Activated T-cell treated with anti-CD3 and anti-CD28 coated beads, Interleukin-2, amount 50 U/mL, for 1 hour (primary cell): ENCODE data around the gene FHIT.

Source experiments
- DNase-seq: peaks from one replicate; pipeline ENCODE4 v3.0.0-alpha.2; 2020

Gene FHIT

DNA sequence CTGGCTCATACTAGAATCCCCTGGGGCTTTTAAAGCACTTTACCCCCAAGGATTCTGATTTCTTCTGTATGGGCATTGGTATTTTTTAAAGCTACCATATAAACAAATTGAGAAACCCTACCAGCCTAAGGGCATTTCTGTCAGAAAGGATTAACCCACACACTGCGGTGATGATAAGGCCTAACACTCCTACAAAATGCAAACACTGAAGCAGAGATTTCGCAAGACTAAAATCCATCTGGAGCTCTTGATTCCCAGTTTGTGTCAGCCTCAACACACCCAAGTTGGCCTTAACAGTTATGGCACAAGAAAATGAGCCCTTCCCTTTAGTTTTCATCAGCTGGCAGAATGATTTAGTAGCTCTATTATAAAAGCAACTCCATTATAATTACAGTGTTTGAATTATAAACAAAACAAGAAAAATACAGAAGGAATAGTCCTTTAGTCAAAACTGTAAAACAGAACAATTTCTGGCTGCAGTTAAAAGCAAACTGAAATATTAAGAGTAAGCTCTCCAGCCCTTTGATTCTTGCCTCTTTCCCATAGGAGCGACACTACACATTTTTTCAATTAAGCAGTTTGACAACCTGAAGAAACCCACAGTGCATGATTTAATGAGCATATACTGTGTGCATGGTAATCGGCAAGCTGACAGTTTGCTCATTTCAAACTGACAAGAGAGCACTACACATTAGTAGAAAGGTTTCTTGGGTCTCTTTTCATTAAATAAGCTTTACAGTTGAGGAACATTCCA, 441.2 kb downstream of the FHIT start:
- DNase-seq: no peak

DNA sequence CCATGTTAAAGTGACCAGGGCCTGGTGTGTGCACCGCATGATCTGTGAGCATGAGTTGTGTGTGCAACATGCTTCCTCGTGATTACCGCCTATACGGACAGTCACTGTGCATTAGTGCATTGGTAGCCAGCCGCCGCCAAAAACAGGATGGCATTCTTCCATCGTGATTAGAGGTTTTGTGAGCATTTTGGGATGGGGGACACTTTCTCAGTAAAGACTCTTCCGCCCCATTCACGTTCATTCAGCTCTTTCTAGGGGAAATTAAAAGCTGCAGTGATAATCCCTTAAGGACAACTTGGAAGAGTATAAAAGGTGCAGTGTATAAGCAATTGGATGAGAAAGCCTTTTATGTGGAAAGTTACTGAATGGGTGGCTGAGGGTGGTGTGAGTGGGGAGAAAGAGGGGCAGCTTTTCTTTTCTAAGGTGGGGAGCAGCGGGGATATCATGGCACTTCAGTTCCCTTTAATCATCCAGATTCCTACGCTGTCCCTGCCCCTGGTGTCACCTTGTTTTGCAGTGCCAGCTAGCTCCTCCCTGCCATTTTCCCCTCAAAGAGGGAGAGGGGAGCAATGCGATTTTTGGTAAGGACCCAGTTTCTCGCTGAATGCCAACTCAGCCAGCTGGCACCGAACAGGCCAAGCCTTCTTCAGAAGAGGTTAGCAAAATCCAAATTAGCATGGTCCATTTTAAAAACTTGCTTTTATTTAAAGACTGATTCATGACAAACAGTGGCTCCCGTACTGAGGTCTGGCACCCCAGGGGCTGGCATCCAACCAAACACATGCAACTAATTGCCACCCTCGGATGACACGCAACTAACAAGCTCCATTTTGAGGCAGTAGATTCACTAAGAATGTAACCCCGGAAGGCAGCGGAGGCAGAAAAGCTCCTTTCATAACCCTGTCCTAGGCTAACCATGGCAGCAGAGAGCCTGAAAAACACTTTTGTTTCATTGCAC, 447.8 kb downstream of the FHIT start:
- no peak for DNase-seq

DNA sequence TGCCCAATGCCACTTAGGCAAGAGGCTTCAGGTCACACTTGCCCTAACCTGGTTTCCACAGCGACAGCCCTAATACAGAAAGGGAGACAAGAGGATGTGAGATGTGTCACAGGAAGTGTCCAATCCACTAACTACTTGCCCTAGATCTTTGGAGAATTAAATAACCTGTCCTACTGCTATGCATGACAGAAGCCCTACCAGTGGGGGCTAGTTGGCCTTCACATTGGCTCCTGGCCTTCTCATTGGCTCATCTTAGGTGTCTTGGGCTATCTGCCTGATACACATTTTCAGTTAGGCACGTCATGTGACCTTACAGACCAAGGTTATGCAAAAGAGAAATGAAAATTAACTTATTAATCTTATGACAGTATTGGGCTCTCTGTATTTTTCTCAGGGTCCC, 449.9 kb downstream of the FHIT start:
- no peak for DNase-seq

DNA sequence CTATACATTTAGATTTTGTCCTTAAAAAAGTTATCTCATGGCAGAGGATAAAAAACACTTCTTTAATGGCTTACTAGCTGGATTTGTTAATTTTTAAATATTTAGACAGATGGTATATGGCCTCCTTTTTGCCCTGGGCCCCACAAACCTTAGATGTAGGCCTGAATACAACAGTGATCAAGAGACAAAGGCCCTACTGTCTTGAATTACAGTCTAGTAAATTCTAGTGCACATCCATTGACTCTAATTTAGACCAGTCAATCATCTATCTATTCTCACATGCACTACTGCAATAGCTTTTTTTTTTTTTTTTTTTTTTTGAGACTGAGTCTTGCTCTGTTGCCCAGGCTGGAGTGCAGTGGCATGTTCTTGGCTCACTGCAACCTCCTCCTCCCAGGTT, 452.8 kb downstream of the FHIT start:
- no peak for DNase-seq

- no peak for DNase-seq
These were observed 458.9 kb downstream of the FHIT start for GRCh38 chr3:60792249-60792852.

- DNase-seq: no peak
These were observed 463.1 kb downstream of the FHIT start for GRCh38 chr3:60788185-60788584.

GRCh38 chr3:60781935-60782334, 469.3 kb downstream of the FHIT start:
- DNase-seq: no peak

DNA sequence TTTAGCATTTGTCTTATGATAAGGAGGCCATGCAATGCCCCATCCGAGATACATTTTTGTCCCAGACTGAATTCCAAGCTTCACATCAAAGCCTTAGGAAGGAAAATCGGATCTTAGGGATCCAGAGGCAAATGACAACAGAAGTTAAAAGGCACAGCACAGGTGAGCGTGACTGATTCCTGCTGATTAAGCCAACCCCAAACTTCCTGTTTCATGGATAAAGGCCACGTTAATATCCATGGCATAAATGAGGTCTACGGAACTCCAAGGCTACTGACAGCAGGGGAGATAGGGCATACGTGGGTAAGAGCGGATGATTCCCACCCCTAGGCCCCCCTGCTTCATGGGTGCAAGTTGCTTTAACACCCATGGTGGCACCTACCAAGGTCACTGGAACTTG, 471.6 kb downstream of the FHIT start:
- no peak for DNase-seq

DNA sequence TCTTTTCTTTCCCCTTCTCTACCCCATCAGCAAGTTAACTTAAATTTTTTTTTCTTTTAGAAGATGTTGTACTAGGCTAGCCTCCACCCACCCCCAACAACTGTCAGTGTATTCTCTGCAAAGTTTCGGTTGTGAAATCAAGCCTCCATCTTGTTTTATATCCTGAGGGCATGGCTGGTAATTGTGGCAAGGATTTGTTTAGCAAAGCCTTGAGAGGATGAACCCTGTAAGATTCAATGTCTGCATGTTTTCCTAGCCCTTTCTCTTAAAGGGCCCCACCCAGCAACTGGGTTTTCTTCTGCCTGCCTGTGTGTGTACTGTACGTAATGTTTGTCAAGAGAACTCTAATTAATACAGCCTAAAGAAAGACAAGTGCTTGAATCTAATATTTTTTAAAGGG, 475.3 kb downstream of the FHIT start:
- DNase-seq: no peak

- DNase-seq: no peak
These were observed 476.6 kb downstream of the FHIT start for GRCh38 chr3:60774617-60775016.

DNA sequence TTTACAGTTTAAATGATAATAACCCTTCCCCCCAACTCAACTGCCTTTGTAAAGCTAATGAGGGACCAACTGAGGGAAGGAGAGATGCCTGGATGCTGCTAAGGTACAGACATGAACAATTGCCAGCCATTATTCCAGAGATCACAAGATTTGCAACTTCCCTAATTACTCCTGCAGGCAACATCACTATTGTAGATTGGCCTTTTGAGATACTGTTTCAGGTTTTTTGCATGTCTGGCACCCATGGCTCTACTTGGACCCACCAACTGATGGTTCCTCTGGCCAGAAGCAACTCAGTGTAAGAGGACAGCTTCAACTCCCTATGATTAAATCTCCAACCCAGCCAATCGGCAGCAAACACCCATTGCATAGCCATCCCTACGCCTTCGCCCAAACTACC, 478.7 kb downstream of the FHIT start:
- no peak for DNase-seq

DNA sequence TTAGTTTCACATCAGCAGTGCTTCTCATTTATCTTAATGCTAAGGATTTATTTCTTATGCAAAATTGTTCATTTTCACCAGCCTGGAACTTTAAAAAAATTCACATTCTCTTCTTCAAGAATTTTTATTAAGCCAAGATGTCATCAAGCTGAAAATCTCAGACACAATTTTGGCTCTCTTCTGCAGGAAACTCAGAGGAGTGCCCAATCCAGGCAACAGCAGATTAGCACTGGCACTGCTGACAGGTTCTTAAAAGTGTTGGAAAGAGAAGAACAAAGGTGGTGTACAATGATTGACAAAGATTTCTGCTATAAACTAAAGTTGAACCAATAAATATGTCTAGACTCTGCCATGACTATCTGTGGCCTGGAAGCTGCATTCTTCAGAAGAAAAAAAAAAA, 479.5 kb downstream of the FHIT start:
- DNase-seq: no peak

GRCh38 chr3:60770532-60770931, 480.7 kb downstream of the FHIT start:
- no peak for DNase-seq

GRCh38 chr3:60767536-60767935, 483.7 kb downstream of the FHIT start:
- DNase-seq: no peak

GRCh38 chr3:60765776-60766175, 485.5 kb downstream of the FHIT start:
- DNase-seq: no peak

GRCh38 chr3:60764870-60765269, 486.4 kb downstream of the FHIT start:
- no peak for DNase-seq

- no peak for DNase-seq
These were observed 491.1 kb downstream of the FHIT start for GRCh38 chr3:60760145-60760544.

DNA sequence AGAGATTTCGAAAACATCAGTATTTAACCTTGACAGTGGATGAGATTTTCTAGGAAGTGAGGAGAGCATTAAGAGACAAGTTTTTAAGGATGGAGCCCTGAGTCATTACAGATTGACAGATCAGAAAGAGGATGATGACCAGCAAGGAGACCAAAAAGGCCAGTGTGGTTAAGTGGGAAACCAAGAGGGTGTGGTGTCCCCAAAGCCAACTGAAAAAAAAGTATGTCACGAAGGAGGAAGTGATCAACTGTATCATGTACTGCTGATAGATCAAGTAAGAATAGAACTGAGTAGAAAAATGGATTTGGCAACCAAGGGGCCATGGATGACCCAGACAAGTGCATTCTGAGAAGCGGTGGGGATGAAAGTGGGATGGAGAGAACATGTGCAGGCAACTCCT, 491.8 kb downstream of the FHIT start:
- no peak for DNase-seq

DNA sequence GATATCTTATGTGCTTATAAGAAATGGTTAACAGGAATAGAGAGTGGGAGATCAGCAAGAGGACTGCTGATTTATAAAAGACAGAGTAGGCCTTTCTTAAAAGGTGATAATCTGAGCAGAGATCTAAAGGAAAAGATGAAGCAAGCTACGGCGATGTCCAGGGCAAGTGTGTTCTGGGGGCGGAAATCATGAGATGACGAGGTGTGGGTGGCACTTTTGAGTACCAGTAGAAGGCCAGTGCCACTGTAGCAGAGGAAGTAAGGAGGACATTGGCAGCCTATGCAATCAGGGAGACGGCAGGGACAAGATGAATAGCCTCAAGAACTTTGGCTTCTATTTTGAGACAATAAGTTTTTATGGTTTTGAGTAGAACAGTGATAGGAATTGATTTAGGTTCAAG, 492.4 kb downstream of the FHIT start:
- no peak for DNase-seq

GRCh38 chr3:60758171-60758570, 493.1 kb downstream of the FHIT start:
- no peak for DNase-seq

DNA sequence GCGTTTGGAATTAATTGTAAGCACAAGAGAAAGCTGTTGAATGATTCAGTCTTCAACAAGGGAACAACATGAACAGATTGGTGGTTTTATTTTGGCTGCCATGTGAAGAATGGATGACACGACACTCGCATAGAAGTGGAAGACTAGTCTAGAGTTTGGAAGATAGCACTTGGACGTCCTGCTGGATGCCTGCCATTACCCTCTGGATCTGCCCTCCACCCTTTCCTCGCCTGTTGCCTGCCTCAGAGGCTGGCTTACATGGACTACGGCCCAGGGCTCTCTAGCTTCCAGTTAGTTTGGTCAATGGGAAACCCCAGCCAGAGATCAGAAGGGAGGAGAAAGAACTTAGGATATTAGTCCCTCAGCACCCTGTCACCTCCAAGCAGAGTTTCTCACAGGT, 493.5 kb downstream of the FHIT start:
- no peak for DNase-seq

DNA sequence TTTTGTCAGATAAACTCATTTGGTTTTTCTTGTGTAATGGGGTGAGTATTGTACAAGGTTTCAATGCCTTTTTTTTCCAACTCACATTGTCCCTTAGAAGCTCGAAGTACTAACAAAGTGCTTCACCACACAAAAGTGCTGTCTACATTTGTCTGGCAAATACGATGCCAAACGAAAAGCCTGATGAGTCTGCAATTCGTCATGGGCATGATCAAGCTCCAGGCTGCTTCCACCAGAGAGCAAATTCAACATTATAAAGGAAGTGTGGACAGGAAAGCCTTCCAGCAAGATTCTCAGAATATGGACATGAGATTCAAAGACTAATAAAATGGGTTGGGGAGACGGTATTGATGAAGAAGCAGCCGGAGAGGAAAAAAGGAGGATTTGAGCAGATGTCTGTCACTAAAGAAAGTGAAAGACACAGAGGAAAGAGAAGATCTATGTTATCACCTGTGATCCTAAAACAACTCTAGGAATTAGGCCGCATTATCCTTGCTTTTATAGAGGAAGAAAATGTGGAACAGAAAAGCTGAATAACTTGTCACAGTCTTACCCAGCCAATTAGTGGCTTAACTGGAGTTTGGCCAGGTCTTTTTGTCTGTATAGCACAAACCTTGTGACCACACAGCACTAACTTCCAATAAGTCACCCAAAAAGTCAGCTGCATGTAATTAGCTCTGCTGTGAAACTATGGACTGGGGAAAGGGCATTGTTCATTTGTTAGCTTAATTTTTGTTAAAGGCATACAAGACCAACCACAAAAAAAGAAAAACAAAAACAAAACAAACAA, 494.8 kb downstream of the FHIT start:
- DNase-seq: no peak

GRCh38 chr3:60755094-60755493, 496.2 kb downstream of the FHIT start:
- DNase-seq: no peak
